GM18858 (cell line): Measurements from ENCODE around the gene CDH4.
"Not testable (repeated sequence)": the region's sequence is repeated elsewhere in the genome, so short reads cannot be mapped to it uniquely, and the experiment has no call there.

Experiments
- ATAC-seq: cut with Tn5 transposase; IDR thresholded peaks from one replicate; pipeline ENCODE4 v1.9.1; 2021; ENCODE audit not compliant: unreplicated experiment

CDH4 gene

DNA sequence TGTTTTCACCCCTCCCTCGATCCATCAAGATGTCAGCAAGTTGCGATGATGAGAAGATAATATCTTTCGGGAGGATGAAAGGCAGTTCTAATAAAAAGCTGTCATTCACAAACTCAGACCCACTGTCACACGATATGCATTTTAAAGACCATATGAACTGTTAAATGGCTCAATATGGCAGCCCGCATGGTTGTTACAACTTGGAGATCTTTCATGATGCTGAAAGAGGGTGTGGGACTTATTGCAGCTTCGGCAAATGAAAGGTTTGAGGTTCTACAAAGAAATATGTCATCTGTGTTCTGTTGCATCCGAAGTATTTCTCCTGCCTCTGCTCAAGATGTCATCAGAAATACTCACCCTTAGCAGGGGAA lies 128.5 kb downstream of the CDH4 start:
- ATAC-seq: no peak

DNA sequence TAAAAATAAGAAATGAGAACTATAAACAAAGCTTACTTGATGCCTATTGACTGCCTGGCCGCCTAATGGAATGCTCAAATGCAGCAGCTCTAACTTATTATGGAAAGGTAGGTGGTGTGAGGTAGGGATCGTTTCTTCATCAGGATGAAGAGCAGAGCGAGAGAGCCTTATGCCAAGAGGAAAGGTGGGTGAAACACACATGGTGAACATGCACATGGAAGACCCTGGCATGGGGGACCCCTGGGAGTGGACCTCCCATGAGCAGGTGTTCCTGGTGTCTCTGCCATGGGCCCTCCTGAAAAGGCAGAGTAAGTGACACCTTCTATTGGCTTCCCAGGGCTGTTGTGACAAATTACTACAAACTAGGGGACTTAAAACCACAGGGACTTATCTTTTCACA lies 130.1 kb downstream of the CDH4 start:
- ATAC-seq: no peak

GRCh38 chr20:61385296-61385695 lies 133.2 kb downstream of the CDH4 start:
- ATAC-seq: no peak

- ATAC-seq: no peak
Measured at GRCh38 chr20:61385731-61386130, 133.7 kb downstream of the CDH4 start.

- no peak for ATAC-seq
Measured at GRCh38 chr20:61387204-61387953, 135.3 kb downstream of the CDH4 start.

DNA sequence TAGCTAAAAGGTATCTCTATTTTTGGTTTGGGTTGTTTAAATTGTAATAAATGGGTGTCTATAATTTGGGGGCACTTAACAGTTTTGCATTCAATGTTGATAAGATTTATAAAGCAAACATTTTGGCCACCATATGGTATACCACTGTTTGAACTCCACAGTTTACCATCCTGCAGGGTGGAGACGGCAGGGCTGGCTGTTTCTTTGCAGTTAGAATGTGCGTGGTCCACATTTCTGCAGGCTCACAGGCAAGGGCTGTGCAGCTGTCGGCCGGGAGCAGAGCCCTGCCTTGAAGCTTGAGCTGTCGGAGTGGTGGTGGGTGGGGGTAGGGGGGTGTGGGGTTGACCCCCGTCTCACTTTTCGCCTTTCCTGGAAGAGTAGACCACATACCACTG lies 135.9 kb downstream of the CDH4 start:
- no peak for ATAC-seq

DNA sequence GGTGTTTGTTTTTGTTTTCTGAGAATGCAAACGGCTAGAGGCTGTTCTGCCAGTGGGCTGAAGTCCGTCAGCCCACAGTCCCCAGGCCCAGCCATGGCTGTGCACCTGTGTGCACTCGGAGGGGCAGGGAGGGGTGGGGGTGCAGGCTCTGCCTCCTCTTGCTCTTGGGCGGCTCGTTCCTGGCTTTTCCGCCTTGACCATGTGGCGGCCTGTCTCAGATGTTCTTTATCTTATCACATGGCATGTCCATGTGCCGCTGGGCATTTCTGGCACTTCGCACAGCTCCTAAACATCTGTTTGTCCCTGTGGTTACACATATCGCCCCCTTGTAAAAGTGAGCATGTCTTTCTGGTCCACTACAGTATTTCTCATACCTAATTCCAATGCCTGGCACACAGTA lies 137.0 kb downstream of the CDH4 start:
- no peak for ATAC-seq

DNA sequence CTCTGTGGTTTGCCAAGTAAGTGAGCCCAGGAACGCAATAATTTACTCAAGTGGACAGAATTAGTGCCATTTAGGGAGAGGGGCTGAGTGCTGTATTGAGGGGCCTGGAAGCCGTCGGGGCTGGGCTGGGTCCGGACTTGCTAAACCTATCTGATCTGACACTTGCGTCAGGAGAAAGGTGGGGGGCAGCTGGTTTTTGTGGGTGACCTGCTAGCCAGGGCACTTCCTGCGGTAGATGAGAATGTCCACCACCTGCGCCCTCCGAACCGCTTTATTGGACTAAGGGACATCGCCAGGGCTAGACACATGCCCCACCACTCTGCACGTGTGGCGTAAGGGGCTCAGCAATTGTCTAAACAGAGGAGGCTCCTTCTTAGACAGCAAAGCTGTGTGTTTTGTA lies 139.1 kb downstream of the CDH4 start:
- ATAC-seq: no peak

GRCh38 chr20:61391812-61392520 lies 139.9 kb downstream of the CDH4 start:
- no peak for ATAC-seq

DNA sequence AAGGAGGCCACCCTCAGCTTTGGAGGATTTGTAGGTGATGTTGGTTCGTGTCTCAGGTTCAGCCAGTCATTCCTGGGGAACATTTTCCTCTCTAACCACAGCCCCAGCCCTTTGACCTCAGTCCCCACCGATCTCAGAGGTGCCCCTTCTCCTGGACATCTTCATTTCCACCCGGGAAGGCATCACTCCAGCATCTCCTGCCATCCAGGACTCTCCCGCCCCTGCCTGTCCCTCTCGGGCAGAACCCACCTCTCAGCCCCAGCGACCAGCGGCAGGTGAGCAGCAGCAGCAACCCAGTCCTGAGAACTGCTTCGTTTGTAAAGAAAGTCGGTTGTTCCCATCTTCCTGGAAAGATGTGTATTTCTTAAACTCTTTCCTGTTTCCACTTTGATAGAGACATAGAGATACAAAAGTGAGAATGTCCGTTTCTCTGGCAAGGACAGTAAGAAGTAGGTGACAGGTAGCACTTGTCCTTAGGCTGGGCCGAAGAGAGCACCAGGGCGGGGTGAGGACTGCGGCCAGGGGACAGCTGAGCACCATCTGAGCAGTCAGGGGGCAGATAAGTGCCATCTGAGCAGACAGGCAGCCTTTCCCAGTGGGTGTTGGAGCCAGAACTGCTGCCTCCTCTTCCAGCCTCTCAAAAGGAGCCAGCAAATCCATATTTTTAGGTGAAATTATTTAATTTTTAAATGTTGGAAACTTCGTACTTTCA lies 142.2 kb downstream of the CDH4 start:
- ATAC-seq: no peak

- ATAC-seq: no peak
Measured at GRCh38 chr20:61396262-61396848, 144.3 kb downstream of the CDH4 start.

- no peak for ATAC-seq
Measured at GRCh38 chr20:61397146-61397545, 145.1 kb downstream of the CDH4 start.

- no peak for ATAC-seq
Measured at GRCh38 chr20:61397790-61398189, 145.7 kb downstream of the CDH4 start.

- no peak for ATAC-seq
Measured at GRCh38 chr20:61399433-61399832, 147.4 kb downstream of the CDH4 start.

DNA sequence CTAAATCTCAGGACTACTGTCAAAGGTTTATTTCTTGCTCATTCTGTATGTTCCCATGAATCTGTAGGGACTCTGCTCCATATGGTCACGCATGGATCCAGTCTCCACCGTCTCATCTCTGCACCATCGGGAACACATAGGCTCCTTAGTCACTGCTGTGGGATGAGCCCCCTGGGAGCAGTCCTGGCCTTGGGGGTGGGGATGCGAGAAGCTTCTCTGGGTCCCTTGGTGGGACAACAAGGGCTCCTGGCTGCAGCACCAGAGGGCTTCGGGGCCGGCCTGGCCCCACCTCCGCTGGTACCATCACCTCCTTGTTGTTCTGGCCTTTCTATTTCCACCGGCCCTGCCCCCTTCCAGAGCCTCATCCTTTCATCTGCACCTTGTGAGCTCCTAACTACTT lies 148.4 kb downstream of the CDH4 start:
- ATAC-seq: no peak

DNA sequence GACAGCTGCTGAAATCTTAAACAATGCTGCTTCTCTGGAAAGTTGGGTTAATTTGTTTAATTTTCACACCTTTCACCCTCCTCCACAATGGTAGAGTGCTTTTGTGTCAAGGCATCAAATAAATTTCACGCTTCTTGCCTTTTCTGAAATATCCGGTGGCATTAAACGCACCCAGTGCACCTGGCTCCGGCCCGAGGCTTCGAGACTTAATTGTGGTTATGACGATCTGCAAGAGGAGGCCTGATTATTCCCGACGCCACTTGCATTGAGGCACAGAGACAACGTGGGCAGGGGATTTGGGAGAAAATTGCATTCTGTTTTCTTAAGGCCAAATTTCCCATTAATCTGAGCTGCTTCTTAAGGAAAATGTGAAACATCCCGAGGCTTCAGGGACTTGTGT lies 152.2 kb downstream of the CDH4 start:
- ATAC-seq: no peak

- ATAC-seq: no peak
Measured at GRCh38 chr20:61405007-61405406, 152.9 kb downstream of the CDH4 start.

DNA sequence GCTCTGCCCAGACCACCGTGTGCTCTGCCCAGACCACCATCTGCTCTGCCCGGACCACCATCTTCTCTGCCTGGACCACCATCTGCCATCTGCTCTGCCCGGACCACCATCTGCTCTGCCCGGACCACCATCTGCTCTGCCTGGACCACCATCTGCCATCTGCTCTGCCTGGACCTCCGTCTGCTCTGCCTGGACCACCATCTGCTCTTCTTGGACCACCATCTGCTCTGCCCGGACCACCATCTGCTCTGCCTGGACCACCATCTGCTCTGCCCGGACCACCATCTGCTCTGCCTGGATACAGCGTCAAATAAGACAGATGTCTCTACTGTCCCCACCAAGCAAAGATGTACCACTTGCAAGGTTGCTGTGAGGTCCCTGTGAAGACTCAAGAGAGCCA lies 154.7 kb downstream of the CDH4 start:
- ATAC-seq: not testable (repeated sequence)

DNA sequence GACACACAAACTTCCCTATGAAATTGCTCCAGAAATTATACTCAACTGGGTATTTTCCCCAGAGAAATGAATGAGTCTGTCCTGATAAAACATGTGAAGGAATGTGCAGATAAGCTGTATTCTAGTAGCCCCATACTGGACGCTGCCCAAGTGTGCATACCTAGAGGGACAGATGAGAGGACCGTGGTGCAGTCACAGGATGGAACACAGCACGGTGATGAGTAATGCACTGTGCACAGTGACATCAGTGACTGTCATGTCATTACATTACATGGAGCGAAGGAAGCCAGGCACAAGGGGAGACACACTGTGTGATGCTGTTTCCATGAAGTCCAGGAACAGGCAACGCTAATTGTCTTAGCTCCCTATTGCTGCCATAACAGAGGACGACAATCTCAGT lies 155.5 kb downstream of the CDH4 start:
- no peak for ATAC-seq

DNA sequence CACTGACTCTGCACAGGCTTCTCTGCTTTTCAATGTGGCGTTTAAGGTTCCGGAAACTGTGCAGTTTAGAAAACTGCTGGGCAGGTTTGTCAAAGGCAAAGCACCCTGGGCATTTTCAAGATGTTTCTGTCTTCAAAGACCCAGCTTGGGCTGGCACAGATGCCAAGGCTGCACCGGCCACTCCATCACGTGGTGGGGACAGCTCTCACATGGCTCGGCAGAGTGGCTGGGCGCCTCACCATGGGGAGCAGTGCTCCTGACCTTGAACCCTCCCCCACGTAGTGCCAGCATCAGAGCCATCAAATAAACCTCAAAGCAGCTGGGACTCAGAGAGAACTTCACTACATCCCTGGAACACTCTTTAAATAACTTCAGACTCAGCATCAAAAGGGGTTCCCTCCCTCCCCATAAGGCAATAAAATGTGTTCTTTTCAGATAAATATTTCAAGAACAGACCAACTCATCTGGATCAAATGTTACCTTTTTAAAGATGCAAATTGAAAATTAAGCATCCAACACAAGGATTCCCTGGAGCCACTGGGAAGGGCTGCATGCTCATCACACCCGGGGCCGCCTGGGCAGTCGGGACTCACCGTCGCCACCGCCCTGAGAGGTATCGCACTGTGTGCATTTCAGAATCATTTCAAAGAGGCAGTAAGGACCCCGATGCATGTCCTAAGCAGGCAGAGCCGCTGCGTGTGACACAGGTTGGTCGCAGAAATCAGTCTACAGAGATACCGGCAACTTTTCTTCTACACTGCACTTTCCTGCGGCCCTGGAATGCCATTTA lies 157.1 kb downstream of the CDH4 start:
- no peak for ATAC-seq

- no peak for ATAC-seq
Measured at GRCh38 chr20:61411743-61412142, 159.7 kb downstream of the CDH4 start.
